PC-3 (cell line): ENCODE data around the gene NUDT7. TPM values are rescaled to one million over a fixed set of nuclear protein-coding genes. Genes with fewer than 3 reads are reported as not detected.

Experiments
- ATAC-seq: fragments of 200-7000 bp; cut with Tn5 transposase; 2 replicates; pipeline ENCODE4 v1.9.1; 2020; ENCODE audit warnings: mild to moderate bottlenecking, moderate library complexity
- BruUV-seq: library from RNA; stranded (reverse); fragments of 400-500 nt; replicated peaks from 2 replicates; lab custom pipeline; 2021; lab: Mats Ljungman, UMichigan
- CTCF ChIA-PET: fragments of 300-600 bp; sonication (Branson Sonifier 250); formaldehyde crosslinking; loops from one replicate; lab custom pipeline; 2022; ENCODE audit warnings: antibody characterized with exemption; lab: Charles Lee
- POLR2A ChIA-PET: fragments of 300-600 bp; sonication (Branson Sonifier 250); formaldehyde crosslinking; loops from one replicate; lab custom pipeline; 2022; ENCODE audit warnings: antibody characterized with exemption; ENCODE audit not compliant: unreplicated experiment; lab: Charles Lee
- DNase-seq: peaks from one replicate; pipeline ENCODE4 v3.0.0-alpha.2; 2015
- H2AFZ ChIP-seq: fragments of 300-600 bp; sonication (generic); 2 replicates; pipeline ENCODE4 v1.6.0; 2016; ENCODE audit warnings: antibody characterized with exemption, low read length
- H3F3A ChIP-seq: fragments of 300-600 bp; sonication (generic); one replicate; pipeline ENCODE4 v1.6.0; 2017; ENCODE audit warnings: antibody characterized with exemption, low read length, control low read depth, mild to moderate bottlenecking; ENCODE audit not compliant: unreplicated experiment
- H3K27ac ChIP-seq: fragments of 300-600 bp; sonication (generic); 2 replicates; pipeline ENCODE4 v1.5.1; 2016; ENCODE audit warnings: mild to moderate bottlenecking, low read length
- H3K27me3 ChIP-seq: fragments of 300-600 bp; sonication (generic); 2 replicates; pipeline ENCODE4 v1.6.1; 2016; ENCODE audit warnings: low read length, mixed read lengths
- H3K36me3 ChIP-seq: fragments of 300-600 bp; sonication (generic); 2 replicates; pipeline ENCODE4 v1.6.1; 2016; ENCODE audit warnings: low read depth, mixed run types, low read length, mixed read lengths
- H3K4me1 ChIP-seq: fragments of 300-600 bp; sonication (generic); 2 replicates; pipeline ENCODE4 v1.5.1; 2016; ENCODE audit warnings: low read length; ENCODE audit not compliant: insufficient read depth
- H3K4me2 ChIP-seq: fragments of 300-600 bp; sonication (generic); 2 replicates; pipeline ENCODE4 v1.6.0; 2016; ENCODE audit warnings: low read length
- H3K4me3 ChIP-seq: fragments of 300-600 bp; sonication (generic); 2 replicates; pipeline ENCODE4 v1.5.1; 2016; ENCODE audit warnings: mild to moderate bottlenecking, low read length, mixed read lengths
- H3K79me2 ChIP-seq: fragments of 300-600 bp; sonication (generic); 2 replicates; pipeline ENCODE4 v1.6.1; 2017; ENCODE audit warnings: low read length, mixed read lengths
- H3K9ac ChIP-seq: fragments of 300-600 bp; sonication (generic); 2 replicates; pipeline ENCODE4 v1.6.0; 2016; ENCODE audit warnings: mild to moderate bottlenecking, low read length
- H3K9me2 ChIP-seq: fragments of 300-600 bp; sonication (generic); replicated peaks from 2 replicates; pipeline ENCODE4 v1.6.1; 2016; ENCODE audit warnings: mixed run types, low read length, mixed read lengths
- H3K9me3 ChIP-seq: fragments of 300-600 bp; sonication (generic); 2 replicates; pipeline ENCODE4 v1.6.1; 2016; ENCODE audit warnings: low read length, mixed read lengths
- H4K20me1 ChIP-seq: fragments of 300-600 bp; sonication (generic); 2 replicates; pipeline ENCODE4 v1.6.1; 2016; ENCODE audit warnings: low read length, mixed read lengths
- CTCF ChIP-seq: fragments of 300-600 bp; sonication (generic); conservative IDR thresholded peaks from 2 replicates; pipeline ENCODE4 v1.5.1; 2017; ENCODE audit warnings: antibody characterized with exemption, low read depth, mild to moderate bottlenecking, low read length
- EZH2 ChIP-seq: fragments of 300-600 bp; sonication (generic); IDR thresholded peaks from one replicate; pipeline ENCODE4 v1.6.1; 2017; ENCODE audit warnings: antibody characterized with exemption, mild to moderate bottlenecking, low read length; ENCODE audit not compliant: unreplicated experiment
- EZH2phosphoT487 ChIP-seq: fragments of 300-600 bp; sonication (generic); IDR thresholded peaks from 2 replicates; pipeline ENCODE4 v1.6.1; 2018; ENCODE audit warnings: mild to moderate bottlenecking, antibody characterized with exemption, low read length, borderline replicate concordance
- intact Hi-C: fragments of 100-400 bp; cut with micrococcal nuclease; formaldehyde crosslinking; loops from 2 replicates; pipeline ENCODE4 v1.9.0; 2023
- total RNA-seq: library from RNA; depleted of rRNA; stranded (reverse); fragments of >200 nt; gene quantifications from 2 replicates; pipeline ENCODE4 v1.2.3, GENCODE V29; 2014

NUDT7 gene
- total RNA-seq, 1 experiment from 2014 or later: not detected

- ChIA-PET CTCF (no interaction called here), POLR2A (no interaction called here)
- no peak overlapping the region for H2AFZ ChIP-seq
- TF ChIP-seq EZH2phosphoT487 (no peak), EZH2 (no peak), CTCF (no peak)
- no peak overlapping the region for H3K4me2 ChIP-seq
- no peak overlapping the region for H3K27ac ChIP-seq
- H3K4me3 ChIP-seq: no peak overlapping the region
- ATAC-seq (no peak), DNase-seq (no peak)
- H3K9ac ChIP-seq: no peak overlapping the region
- no peaks in the 10 kb centered on the region for H4K20me1 ChIP-seq
- H3K27me3 ChIP-seq: no peaks in the 10 kb centered on the region
- no peaks in the 10 kb centered on the region for H3K9me3 ChIP-seq
- no peaks in the 10 kb centered on the region for H3F3A ChIP-seq
- no TSS peak for BruUV-seq
- intact Hi-C loops: no loop called here
- H3K4me1 ChIP-seq: no peaks in the 10 kb centered on the region
- no peaks in the 10 kb centered on the region for H3K36me3 ChIP-seq
- no peaks in the 10 kb centered on the region for H3K9me2 ChIP-seq
- no peaks in the 10 kb centered on the region for H3K79me2 ChIP-seq
Observed at GRCh38 chr16:77738706-77739558, 16.6 kb downstream of the NUDT7 start.

- H2AFZ ChIP-seq: no peak overlapping the region
- H3K36me3 ChIP-seq: no peaks in the 10 kb centered on the region
- TF ChIP-seq EZH2phosphoT487: no peak
- no peak for TF ChIP-seq EZH2
- TF ChIP-seq CTCF: no peak
- no peaks in the 10 kb centered on the region for H3K4me1 ChIP-seq
- no peak overlapping the region for H3K27ac ChIP-seq
- intact Hi-C loops: no loop called here
- no peaks in the 10 kb centered on the region for H3K27me3 ChIP-seq
- DNase-seq: no peak
- H3K9ac ChIP-seq: no peak overlapping the region
- no TSS peak for BruUV-seq
- no peaks in the 10 kb centered on the region for H4K20me1 ChIP-seq
- H3K79me2 ChIP-seq: no peaks in the 10 kb centered on the region
- CTCF ChIA-PET: no interaction called here
- no peaks in the 10 kb centered on the region for H3K9me3 ChIP-seq
- H3K4me3 ChIP-seq: no peak overlapping the region
- no peak for ATAC-seq
- POLR2A ChIA-PET: no interaction called here
- H3F3A ChIP-seq: no peaks in the 10 kb centered on the region
- no peaks in the 10 kb centered on the region for H3K9me2 ChIP-seq
- H3K4me2 ChIP-seq: no peak overlapping the region
Observed at GRCh38 chr16:77739559-77739892, 17.2 kb downstream of the NUDT7 start.

GRCh38 chr16:77744141-77744540 is 21.8 kb downstream of the NUDT7 start:
- Histone ChIP-seq H3K36me3 (no peaks in the 10 kb centered on the region), H3K9me3 (no peaks in the 10 kb centered on the region), H3K79me2 (no peaks in the 10 kb centered on the region), H3K4me1 (no peaks in the 10 kb centered on the region), H3K4me2 (no peak overlapping the region), H3K27ac (no peak overlapping the region), H3K9me2 (no peaks in the 10 kb centered on the region), H3K27me3 (no peaks in the 10 kb centered on the region), H4K20me1 (no peaks in the 10 kb centered on the region), H3K4me3 (no peak overlapping the region), H2AFZ (no peak overlapping the region), H3F3A (no peaks in the 10 kb centered on the region), H3K9ac (no peak overlapping the region)
- ATAC-seq (no peak), DNase-seq (no peak)
- intact Hi-C loops: no loop called here
- ChIA-PET POLR2A (no interaction called here), CTCF (no interaction called here)
- no TSS peak for BruUV-seq
- TF ChIP-seq EZH2: no peak
- TF ChIP-seq EZH2phosphoT487: no peak
- no peak for TF ChIP-seq CTCF
